Ishikawa (cell line): Measurements from ENCODE around the gene FBXO3.

Experiments
- CEBPB ChIP-seq: IDR thresholded peaks from 2 replicates; pipeline ENCODE4 v1.6.1; 2012
- CREB1 ChIP-seq: IDR thresholded peaks from 2 replicates; pipeline ENCODE4 v1.6.1; 2012; ENCODE audit warnings: low read depth
- EGR1 ChIP-seq: IDR thresholded peaks from 2 replicates; pipeline ENCODE4 v1.6.1; 2012
- EP300 ChIP-seq: IDR thresholded peaks from 2 replicates; pipeline ENCODE4 v1.6.1; 2012; ENCODE audit warnings: borderline replicate concordance
- FOXM1 ChIP-seq: IDR thresholded peaks from 2 replicates; pipeline ENCODE4 v1.6.1; 2012; ENCODE audit warnings: low read depth, borderline replicate concordance
- NFIC ChIP-seq: IDR thresholded peaks from 2 replicates; pipeline ENCODE4 v1.6.1; 2012
- RAD21 ChIP-seq: IDR thresholded peaks from 2 replicates; pipeline ENCODE4 v1.6.1; 2012; ENCODE audit warnings: low read depth
- TAF1 ChIP-seq: IDR thresholded peaks from 2 replicates; pipeline ENCODE4 v1.6.1; 2012; ENCODE audit warnings: low read depth, mild to moderate bottlenecking
- TCF12 ChIP-seq: IDR thresholded peaks from 2 replicates; pipeline ENCODE4 v1.6.1; 2012; ENCODE audit warnings: low read depth
- TEAD4 ChIP-seq: IDR thresholded peaks from 2 replicates; pipeline ENCODE4 v1.6.1; 2012
- YY1 ChIP-seq: IDR thresholded peaks from 2 replicates; pipeline ENCODE4 v1.6.1; 2012; ENCODE audit warnings: low read depth
- ZBTB7A ChIP-seq: IDR thresholded peaks from 2 replicates; pipeline ENCODE4 v1.6.1; 2012; ENCODE audit warnings: low read depth
- TF ChIP-seq, protein P1 (sequence below): IDR thresholded peaks from 2 replicates; pipeline ENCODE4 v1.6.1; 2012; ENCODE audit warnings: low read depth, mild to moderate bottlenecking
- TF ChIP-seq, protein P2 (sequence below): IDR thresholded peaks from 2 replicates; pipeline ENCODE4 v1.6.1; 2012
- TF ChIP-seq, protein P3 (sequence below): IDR thresholded peaks from 2 replicates; pipeline ENCODE4 v1.6.1; 2012

FBXO3 gene

DNA sequence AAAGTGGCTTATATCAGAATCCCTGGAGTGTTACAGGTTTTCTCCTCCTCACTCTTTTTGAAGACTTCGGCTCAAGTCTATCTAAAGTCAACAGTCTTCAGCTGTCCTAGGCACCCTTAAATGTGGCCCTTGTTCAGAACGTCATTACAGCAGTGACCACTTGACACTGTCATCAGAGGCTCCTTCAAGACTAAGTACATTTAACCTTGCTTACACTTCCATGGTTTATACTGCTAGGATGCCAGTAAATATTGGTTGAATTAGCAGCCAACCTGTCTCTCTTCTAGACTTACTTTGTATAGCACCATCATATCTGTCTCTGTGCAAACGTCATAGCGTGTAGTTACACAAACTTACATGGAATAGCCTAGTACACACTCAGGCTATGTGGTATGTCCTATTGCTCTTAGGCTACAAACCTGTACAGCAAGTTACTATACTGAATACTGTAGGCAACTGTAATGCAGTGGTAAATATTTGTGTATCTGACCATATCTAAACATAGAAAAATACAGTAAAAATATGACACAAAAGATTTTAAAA lies 60.4 kb downstream of the FBXO3 start:
- TF ChIP-seq ZBTB7A (no peak), EGR1 (no peak), NFIC (no peak), FOXM1 (no peak), CREB1 (no peak), YY1 (no peak), RAD21 (no peak), EP300 (no peak), TEAD4 (no peak), TCF12 (no peak)
- TF ChIP-seq, protein P1, sequence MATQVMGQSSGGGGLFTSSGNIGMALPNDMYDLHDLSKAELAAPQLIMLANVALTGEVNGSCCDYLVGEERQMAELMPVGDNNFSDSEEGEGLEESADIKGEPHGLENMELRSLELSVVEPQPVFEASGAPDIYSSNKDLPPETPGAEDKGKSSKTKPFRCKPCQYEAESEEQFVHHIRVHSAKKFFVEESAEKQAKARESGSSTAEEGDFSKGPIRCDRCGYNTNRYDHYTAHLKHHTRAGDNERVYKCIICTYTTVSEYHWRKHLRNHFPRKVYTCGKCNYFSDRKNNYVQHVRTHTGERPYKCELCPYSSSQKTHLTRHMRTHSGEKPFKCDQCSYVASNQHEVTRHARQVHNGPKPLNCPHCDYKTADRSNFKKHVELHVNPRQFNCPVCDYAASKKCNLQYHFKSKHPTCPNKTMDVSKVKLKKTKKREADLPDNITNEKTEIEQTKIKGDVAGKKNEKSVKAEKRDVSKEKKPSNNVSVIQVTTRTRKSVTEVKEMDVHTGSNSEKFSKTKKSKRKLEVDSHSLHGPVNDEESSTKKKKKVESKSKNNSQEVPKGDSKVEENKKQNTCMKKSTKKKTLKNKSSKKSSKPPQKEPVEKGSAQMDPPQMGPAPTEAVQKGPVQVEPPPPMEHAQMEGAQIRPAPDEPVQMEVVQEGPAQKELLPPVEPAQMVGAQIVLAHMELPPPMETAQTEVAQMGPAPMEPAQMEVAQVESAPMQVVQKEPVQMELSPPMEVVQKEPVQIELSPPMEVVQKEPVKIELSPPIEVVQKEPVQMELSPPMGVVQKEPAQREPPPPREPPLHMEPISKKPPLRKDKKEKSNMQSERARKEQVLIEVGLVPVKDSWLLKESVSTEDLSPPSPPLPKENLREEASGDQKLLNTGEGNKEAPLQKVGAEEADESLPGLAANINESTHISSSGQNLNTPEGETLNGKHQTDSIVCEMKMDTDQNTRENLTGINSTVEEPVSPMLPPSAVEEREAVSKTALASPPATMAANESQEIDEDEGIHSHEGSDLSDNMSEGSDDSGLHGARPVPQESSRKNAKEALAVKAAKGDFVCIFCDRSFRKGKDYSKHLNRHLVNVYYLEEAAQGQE = no peak
- TF ChIP-seq, protein P2, sequence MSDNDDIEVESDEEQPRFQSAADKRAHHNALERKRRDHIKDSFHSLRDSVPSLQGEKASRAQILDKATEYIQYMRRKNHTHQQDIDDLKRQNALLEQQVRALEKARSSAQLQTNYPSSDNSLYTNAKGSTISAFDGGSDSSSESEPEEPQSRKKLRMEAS = no peak
- TF ChIP-seq, protein P3, sequence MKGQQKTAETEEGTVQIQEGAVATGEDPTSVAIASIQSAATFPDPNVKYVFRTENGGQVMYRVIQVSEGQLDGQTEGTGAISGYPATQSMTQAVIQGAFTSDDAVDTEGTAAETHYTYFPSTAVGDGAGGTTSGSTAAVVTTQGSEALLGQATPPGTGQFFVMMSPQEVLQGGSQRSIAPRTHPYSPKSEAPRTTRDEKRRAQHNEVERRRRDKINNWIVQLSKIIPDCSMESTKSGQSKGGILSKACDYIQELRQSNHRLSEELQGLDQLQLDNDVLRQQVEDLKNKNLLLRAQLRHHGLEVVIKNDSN = no peak

DNA sequence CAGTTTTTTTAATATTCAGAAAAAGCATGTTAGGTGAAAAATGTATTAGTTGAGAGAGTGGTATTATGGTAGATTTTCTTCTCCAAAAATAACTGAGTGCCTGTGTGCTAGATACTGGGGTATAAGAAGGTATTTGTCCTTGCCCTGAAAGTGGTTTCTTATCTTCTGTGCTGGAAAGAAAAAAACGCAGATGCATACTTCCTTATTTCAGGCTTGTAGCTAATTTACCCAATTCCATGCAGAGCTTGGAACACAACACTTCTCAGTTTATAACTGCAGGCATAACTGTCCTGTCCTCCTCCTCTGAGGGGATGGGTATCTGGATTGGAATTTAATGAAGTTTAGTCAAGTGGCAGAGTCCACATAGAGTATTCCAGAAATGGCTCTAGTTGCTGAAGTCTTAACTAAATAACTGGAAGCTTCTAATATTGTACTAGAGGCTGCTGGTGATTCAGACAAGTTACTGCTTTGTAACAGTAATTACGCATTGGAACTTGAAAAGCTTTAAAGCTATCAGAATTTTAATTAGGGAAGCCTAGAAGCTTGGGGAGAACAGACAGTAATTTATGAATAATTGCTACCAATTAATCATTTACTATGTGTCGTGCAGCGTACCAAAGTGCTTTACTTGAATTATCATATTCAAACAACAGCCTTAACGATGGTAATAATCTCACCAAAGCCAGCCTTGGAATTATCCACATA lies 61.0 kb downstream of the FBXO3 start:
- TF ChIP-seq CREB1 = no peak
- TF ChIP-seq EP300 = no peak
- no peak for TF ChIP-seq RAD21
- no peak for TF ChIP-seq NFIC
- TF ChIP-seq CEBPB = no peak
- TF ChIP-seq ZBTB7A = no peak
- TF ChIP-seq, protein P2 = no peak
- TF ChIP-seq YY1 = no peak
- TF ChIP-seq, protein P3 = no peak
- TF ChIP-seq EGR1 = no peak
- TF ChIP-seq TEAD4 = no peak
- TF ChIP-seq, protein P1 = no peak

DNA sequence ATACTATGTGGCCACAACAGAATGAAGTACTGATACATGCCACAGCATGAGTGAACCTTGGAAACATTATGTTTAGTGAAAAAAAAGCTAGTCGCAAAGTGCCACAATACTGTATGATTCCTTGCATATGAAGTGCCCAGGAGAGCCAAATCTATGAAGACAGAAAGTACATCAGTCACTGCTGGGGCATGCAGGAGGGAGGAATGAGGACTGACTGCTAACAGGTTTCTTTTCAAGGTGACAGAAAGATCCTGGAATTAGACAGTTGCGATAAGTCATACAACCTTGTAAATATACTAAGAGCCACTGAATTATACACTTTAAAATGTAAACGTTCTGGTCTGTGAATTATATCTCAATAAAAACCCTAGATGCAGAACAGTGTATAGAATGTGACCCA lies 61.9 kb downstream of the FBXO3 start:
- no peak for TF ChIP-seq CREB1
- TF ChIP-seq, protein P2 = no peak
- no peak for TF ChIP-seq TEAD4
- TF ChIP-seq YY1 = no peak
- TF ChIP-seq NFIC = no peak
- TF ChIP-seq TAF1 = no peak
- TF ChIP-seq, protein P1 = no peak
- no peak for TF ChIP-seq FOXM1
- TF ChIP-seq EP300 = no peak
- TF ChIP-seq, protein P3 = no peak
- TF ChIP-seq TCF12 = no peak
- TF ChIP-seq CEBPB = no peak
- TF ChIP-seq EGR1 = no peak
- no peak for TF ChIP-seq ZBTB7A
- TF ChIP-seq RAD21 = no peak

DNA sequence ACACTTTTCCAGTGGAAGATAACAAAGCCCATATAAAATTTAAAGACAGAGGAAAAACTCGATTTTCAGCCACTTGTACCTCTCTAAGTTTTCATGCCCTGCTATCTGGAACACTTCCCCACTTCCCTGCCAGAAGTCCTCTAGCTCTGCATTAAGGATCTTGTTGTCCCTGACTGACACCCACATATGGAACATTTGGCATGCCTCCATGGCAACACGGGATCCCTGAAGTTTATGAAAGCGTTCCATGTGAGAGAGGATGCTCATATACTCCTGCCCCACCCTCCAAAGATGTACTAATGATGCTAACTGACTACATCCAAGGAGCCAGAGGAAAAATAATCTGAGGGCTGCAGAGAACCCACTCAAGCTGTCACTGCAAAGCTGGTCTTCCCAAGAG lies 64.9 kb downstream of the FBXO3 start:
- TF ChIP-seq, protein P1 = no peak
- TF ChIP-seq CEBPB = no peak
- TF ChIP-seq YY1 = no peak
- TF ChIP-seq, protein P3 = no peak
- TF ChIP-seq TEAD4 = no peak
- TF ChIP-seq TAF1 = no peak
- no peak for TF ChIP-seq EGR1
- no peak for TF ChIP-seq FOXM1
- no peak for TF ChIP-seq EP300
- no peak for TF ChIP-seq CREB1
- TF ChIP-seq RAD21 = no peak
